HEK293 (cell line): Measurements from ENCODE around the gene LRBA.

Experiments used
- EGR2 ChIP-seq: fragments of 450-650 bp; formaldehyde crosslinking; IDR thresholded peaks from 2 replicates; pipeline ENCODE4 v1.5.1; 2016; ENCODE audit warnings: low read depth, missing biosample characterization, missing genetic modification characterization
- ZNF121 ChIP-seq: fragments of 450-650 bp; formaldehyde crosslinking; IDR thresholded peaks from 2 replicates; pipeline ENCODE4 v1.5.1; 2016; ENCODE audit warnings: missing biosample characterization, missing genetic modification characterization
- ZNF274 ChIP-seq, 2 experiments: fragments of 200-500 bp in 1 of 2; fragments of 450-650 bp in 1 of 2; sonication (Bioruptor generic) in 1 of 2; formaldehyde crosslinking in 1 of 2; IDR thresholded peaks; 2 replicates each; pipeline versions ENCODE4 v1.5.1 to v1.6.1; 2014 to 2016; ENCODE audit warnings: borderline replicate concordance in 1 of 2, inconsistent platforms in 1 of 2, low read length in 1 of 2, missing biosample characterization in 1 of 2, missing genetic modification characterization in 1 of 2
- ZNF292 ChIP-seq: fragments of 450-650 bp; formaldehyde crosslinking; IDR thresholded peaks from 2 replicates; pipeline ENCODE4 v1.5.1; 2016; ENCODE audit warnings: low read depth, missing biosample characterization, missing genetic modification characterization, borderline replicate concordance
- ZNF513 ChIP-seq: fragments of 450-650 bp; IDR thresholded peaks from 2 replicates; pipeline ENCODE4 v1.5.1; 2018; ENCODE audit warnings: missing biosample characterization, missing genetic modification characterization
- TF ChIP-seq, protein P1 (sequence below): fragments of 450-650 bp; formaldehyde crosslinking; IDR thresholded peaks from 2 replicates; pipeline ENCODE4 v1.5.1; 2016; ENCODE audit warnings: missing biosample characterization, missing genetic modification characterization
- TF ChIP-seq, protein P2 (sequence below): fragments of 450-650 bp; formaldehyde crosslinking; IDR thresholded peaks from 2 replicates; pipeline ENCODE4 v1.5.1; 2016; ENCODE audit warnings: missing biosample characterization, missing genetic modification characterization

- TF ChIP-seq ZNF121, result no peak
- no peak for TF ChIP-seq ZNF274 (IDR thresholded peaks at IDR 0.05; ENCODE audit: low read length)
- no peak for TF ChIP-seq ZNF274 (tag by site-specific recombination; IDR thresholded peaks at IDR 0.05; ENCODE audit: borderline replicate concordance)
- TF ChIP-seq, protein P1, sequence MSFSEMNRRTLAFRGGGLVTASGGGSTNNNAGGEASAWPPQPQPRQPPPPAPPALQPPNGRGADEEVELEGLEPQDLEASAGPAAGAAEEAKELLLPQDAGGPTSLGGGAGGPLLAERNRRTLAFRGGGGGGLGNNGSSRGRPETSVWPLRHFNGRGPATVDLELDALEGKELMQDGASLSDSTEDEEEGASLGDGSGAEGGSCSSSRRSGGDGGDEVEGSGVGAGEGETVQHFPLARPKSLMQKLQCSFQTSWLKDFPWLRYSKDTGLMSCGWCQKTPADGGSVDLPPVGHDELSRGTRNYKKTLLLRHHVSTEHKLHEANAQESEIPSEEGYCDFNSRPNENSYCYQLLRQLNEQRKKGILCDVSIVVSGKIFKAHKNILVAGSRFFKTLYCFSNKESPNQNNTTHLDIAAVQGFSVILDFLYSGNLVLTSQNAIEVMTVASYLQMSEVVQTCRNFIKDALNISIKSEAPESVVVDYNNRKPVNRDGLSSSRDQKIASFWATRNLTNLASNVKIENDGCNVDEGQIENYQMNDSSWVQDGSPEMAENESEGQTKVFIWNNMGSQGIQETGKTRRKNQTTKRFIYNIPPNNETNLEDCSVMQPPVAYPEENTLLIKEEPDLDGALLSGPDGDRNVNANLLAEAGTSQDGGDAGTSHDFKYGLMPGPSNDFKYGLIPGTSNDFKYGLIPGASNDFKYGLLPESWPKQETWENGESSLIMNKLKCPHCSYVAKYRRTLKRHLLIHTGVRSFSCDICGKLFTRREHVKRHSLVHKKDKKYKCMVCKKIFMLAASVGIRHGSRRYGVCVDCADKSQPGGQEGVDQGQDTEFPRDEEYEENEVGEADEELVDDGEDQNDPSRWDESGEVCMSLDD (tag by site-specific recombination), result no peak
- no peak for TF ChIP-seq ZNF513 (tag by site-specific recombination)
- no peak for TF ChIP-seq ZNF292 (tag by site-specific recombination)
- TF ChIP-seq EGR2 (tag by site-specific recombination), result no peak
- TF ChIP-seq, protein P2, sequence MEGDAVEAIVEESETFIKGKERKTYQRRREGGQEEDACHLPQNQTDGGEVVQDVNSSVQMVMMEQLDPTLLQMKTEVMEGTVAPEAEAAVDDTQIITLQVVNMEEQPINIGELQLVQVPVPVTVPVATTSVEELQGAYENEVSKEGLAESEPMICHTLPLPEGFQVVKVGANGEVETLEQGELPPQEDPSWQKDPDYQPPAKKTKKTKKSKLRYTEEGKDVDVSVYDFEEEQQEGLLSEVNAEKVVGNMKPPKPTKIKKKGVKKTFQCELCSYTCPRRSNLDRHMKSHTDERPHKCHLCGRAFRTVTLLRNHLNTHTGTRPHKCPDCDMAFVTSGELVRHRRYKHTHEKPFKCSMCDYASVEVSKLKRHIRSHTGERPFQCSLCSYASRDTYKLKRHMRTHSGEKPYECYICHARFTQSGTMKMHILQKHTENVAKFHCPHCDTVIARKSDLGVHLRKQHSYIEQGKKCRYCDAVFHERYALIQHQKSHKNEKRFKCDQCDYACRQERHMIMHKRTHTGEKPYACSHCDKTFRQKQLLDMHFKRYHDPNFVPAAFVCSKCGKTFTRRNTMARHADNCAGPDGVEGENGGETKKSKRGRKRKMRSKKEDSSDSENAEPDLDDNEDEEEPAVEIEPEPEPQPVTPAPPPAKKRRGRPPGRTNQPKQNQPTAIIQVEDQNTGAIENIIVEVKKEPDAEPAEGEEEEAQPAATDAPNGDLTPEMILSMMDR, result no peak
Observed at GRCh38 chr4:151012376-151012775, 2.7 kb downstream of the LRBA start.
